Small intestine (tissue), 7 donors: ENCODE measurements around the gene MAST4. TPM values are rescaled to one million over a fixed set of nuclear protein-coding genes. Genes with fewer than 3 reads are reported as not detected.

Experiments used
- DNase-seq, 2 donors: peaks; one replicate each; pipeline versions ENCODE4 v3.0.0 to v3.0.0-alpha.2; 2013
- FAIRE-seq: peaks from 2 replicates; lab custom pipeline; 2012; peaks lifted over from hg19 to GRCh38; lab: Jason Lieb, UNC
- H3K27ac ChIP-seq, 3 donors: one replicate each; pipeline ENCODE4 v1.5.1; 2013; ENCODE audit warnings: low read length in 2 of 3, mild to moderate bottlenecking in 2 of 3, control low read depth in 1 of 3, inconsistent platforms in 1 of 3, low read depth in 1 of 3, moderate library complexity in 1 of 3
- H3K27me3 ChIP-seq, 3 donors: one replicate each; pipeline ENCODE4 v1.6.1; 2013; ENCODE audit warnings: low read length in 3 of 3, inconsistent platforms in 1 of 3; ENCODE audit not compliant: control insufficient read depth in 3 of 3, insufficient read depth in 3 of 3
- H3K36me3 ChIP-seq, 3 donors: one replicate each; pipeline ENCODE4 v1.6.1; 2013; ENCODE audit warnings: low read length in 3 of 3, inconsistent platforms in 1 of 3, low read depth in 1 of 3, mild to moderate bottlenecking in 1 of 3, moderate library complexity in 1 of 3; ENCODE audit not compliant: control insufficient read depth in 3 of 3, insufficient read depth in 2 of 3
- H3K4me1 ChIP-seq, 3 donors: one replicate each; pipeline ENCODE4 v1.6.1; 2013; ENCODE audit warnings: low read length in 2 of 3, inconsistent platforms in 1 of 3, low read depth in 1 of 3, mild to moderate bottlenecking in 1 of 3, moderate library complexity in 1 of 3; ENCODE audit not compliant: control insufficient read depth in 3 of 3, insufficient read depth in 2 of 3
- H3K4me3 ChIP-seq, 3 donors: one replicate each; pipeline ENCODE4 v1.5.1; 2013; ENCODE audit warnings: low read length in 3 of 3, control low read depth in 1 of 3, inconsistent platforms in 1 of 3, low read depth in 1 of 3, mild to moderate bottlenecking in 1 of 3, moderate library complexity in 1 of 3
- H3K9me3 ChIP-seq, 2 donors: one replicate each; pipeline ENCODE4 v1.6.1; 2013; ENCODE audit warnings: low read depth in 1 of 2, low read length in 1 of 2; ENCODE audit not compliant: control insufficient read depth in 2 of 2, insufficient read depth in 1 of 2
- WGBS, 3 donors: extraction: QIAGEN DNeasy Blood & Tissue Kit; methylation state at CpG; one replicate each; pipeline ENCODE4 v1.1.7; 2013; 5-methylcytosine and 5-hydroxymethylcytosine counted together
- polyA plus RNA-seq, 4 donors: library from polyadenylated mRNA; stranded (reverse) in 3 of 4; unstranded in 1 of 4; fragments of 200-250 nt in 3 of 4; fragments of 120-200 nt in 1 of 4; gene quantifications; one replicate each; pipeline versions ENCODE4 v1.2.1 to v1.2.3, GENCODE V29; 2013
- donor health status: healthy with polysubstance abuse.
- donor health status: control.
- donor health status: control.
- donor health status: Bipolar disorder and iron deficiency.
- donor health status: healthy.

MAST4 gene
- polyA plus RNA-seq, 4 donors = 3.0 to 16.4 (median 4.5) TPM

DNA sequence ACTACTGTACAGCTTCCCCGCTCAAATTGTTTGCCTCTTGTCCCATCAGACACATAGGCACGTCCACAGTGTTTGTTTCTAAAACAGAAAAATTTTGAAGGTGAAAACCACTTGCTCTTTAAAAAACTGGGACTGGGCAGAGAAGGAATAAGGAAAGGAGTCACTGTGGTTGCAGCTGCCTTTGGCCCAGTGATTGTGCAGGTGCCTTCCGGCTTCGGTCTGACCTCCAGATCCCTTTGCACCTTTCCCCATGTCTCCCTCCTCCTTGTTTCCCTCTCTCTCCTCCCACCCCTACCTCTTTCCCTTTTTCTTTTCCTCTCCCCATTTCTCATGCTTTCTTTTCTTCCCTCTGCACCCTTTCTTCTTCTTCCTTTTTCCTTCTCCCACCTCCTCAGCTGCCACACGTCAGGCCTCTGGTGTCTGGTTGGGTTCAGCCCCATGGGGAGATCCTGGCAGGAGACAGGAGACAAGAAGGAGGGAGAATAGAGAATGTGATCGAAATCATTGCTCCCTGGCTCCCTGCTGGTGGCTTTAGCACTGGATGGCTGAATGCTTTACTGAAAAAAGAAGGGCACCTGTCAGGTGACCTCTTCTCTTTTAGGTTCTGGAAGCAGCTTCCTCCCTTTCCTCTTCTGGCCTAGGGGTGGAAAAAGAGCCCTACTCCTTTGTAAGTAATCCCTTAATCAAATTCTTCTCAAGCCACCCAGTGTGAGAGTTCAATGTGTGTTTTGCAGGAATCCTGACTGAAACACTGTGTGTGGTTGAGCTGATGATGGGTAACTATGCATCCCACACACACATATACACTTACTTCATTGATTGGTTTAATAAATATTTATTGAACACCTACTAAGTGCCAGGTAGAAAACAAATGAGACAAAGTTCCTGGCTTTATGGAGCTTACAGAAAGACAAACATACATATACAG, 267.3 kb downstream of the MAST4 start:
- FAIRE-seq (no peak), DNase-seq (no peak)
- 79 to 86% (median 79%) methylated on average over 6 of the region's 6 CpGs for WGBS, 3 donors
- Histone ChIP-seq H3K4me3 (no peak overlapping the region), H3K9me3 (no peaks in the 10 kb centered on the region), H3K36me3 (no peaks in the 10 kb centered on the region), H3K4me1 (no peaks in the 10 kb centered on the region), H3K27me3 (no peaks in the 10 kb centered on the region), H3K27ac (no peak overlapping the region)

DNA sequence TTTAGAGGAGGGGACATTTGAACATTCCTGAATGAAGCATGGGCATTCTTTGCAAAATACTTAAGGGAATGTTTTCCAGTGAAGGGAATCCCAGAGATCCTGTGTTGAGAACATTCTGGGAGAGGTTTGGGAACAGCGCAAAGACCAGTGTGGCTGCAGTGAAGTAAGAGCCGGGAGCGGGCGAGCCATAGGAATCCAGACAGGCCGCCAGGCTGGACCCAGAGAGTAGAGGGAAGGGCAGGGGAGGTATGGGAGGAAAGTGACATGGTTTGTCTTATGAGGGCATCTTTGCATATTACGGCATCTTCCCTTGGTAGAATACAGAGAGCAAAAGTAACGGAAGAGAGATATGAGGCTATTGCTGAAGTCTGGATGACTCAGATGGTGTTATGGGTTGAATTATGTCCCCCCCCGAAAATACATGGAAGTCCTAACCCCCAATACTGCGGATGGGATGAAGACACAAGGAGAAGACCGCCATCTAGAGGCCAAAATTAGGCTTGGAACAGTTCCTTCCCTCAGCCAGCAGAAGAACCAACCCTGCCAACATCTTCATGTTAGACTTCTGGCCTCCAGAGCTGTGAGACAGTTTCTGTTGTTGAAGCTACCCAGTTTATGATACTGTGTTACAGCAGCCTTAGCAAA, 268.2 kb downstream of the MAST4 start:
- no peak overlapping the region for H3K27ac ChIP-seq
- no peaks in the 10 kb centered on the region for H3K9me3 ChIP-seq
- FAIRE-seq (no peak), DNase-seq (peak in 1 of 2 donors; percentile 5)
- WGBS, 3 donors = 72 to 78% (median 75%) methylated on average over 10 of the region's 10 CpGs
- no peaks in the 10 kb centered on the region for H3K4me1 ChIP-seq
- H3K27me3 ChIP-seq = no peaks in the 10 kb centered on the region
- H3K4me3 ChIP-seq = no peak overlapping the region
- no peaks in the 10 kb centered on the region for H3K36me3 ChIP-seq

DNA sequence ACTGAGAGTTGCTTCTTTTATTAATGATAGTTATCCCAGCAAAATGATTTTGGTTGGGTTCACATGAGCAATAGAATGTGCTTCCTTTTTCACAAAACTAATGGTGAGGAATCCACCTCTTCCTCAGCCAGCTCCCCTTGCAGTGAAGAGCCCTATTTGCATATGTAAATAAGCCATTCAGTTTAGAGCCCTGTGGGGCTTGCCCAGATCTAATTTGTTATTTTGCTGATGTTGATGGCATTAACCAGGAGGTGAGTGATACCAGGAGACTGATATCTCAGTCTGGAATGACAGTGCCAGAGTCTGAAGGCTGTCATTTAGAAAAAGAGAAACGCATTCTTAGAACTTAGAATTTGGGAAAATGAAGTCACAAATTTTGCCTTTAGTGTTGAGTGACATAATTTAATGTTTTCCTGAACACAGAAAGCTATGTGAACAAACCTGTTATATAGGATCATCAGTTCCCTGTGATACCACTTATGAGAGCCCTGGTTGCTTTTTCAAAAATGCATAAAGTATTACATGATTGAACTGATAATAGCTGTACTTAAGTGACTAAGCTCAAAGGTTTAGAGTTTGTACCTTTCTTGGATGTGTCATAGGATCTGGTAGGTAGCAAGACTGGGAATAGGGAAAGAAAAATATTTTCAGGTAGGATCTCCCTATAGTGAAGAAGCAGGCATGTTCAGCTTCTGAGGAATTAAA, 271.6 kb downstream of the MAST4 start:
- H3K4me1 ChIP-seq = no peaks in the 10 kb centered on the region
- H3K36me3 ChIP-seq = no peaks in the 10 kb centered on the region
- no peak overlapping the region for H3K27ac ChIP-seq
- no peak for FAIRE-seq
- H3K27me3 ChIP-seq = no peaks in the 10 kb centered on the region
- DNase-seq = no peak
- no peaks in the 10 kb centered on the region for H3K9me3 ChIP-seq
- 55 to 76% (median 75%) methylated on average over 1 of the region's 1 CpG for WGBS, 3 donors
- H3K4me3 ChIP-seq = no peak overlapping the region

DNA sequence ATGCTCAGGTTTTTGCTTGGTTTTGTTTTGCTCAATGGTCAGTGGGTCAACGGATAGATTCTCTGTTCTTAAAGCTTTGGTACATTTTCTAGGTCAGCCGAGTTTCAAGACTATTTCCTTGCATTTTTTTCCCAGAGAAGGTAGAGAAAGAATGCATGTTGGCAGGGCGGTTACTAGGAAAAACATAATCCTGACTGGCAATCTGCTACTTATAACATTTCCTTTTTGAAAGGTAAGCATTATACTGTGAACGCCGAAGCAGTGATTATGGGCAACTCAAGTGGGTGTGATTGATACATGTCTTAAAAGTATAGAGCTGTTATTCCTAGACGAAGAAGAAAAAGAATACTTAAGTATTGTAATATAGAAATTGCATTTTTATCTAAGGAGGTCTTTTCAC, 273.2 kb downstream of the MAST4 start:
- H3K36me3 ChIP-seq = no peaks in the 10 kb centered on the region
- no peak overlapping the region for H3K4me3 ChIP-seq
- FAIRE-seq (no peak), DNase-seq (no peak)
- H3K4me1 ChIP-seq = no peaks in the 10 kb centered on the region
- no peaks in the 10 kb centered on the region for H3K9me3 ChIP-seq
- H3K27ac ChIP-seq = no peak overlapping the region
- no peaks in the 10 kb centered on the region for H3K27me3 ChIP-seq
- WGBS, 3 donors = 88 to 89% (median 88%) methylated on average over 6 of the region's 6 CpGs

DNA sequence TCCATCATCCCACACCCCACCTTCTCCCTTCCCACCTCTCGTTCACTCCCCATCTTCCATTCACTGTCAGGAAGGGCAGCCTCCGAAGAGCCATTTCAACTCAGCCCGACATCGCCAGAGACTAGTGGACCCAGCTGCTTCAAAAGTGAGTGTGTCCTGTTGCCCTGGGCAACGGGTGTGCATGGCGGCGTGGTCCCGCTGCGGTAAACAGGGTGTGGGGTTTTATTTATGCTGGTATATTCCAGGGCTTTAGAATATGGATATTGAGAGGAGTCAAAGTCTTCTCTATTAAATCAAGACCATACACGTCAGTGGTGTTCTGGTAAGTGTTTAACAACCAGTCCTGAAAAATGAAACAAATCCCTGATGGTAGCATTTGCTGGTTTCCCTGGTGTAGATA, 274.5 kb downstream of the MAST4 start:
- no peaks in the 10 kb centered on the region for H3K36me3 ChIP-seq
- H3K4me3 ChIP-seq = no peak overlapping the region
- H3K27ac ChIP-seq = no peak overlapping the region
- H3K27me3 ChIP-seq = no peaks in the 10 kb centered on the region
- DNase-seq (no peak), FAIRE-seq (no peak)
- WGBS, 3 donors = 93 to 95% (median 94%) methylated on average over 10 of the region's 10 CpGs
- H3K9me3 ChIP-seq = no peaks in the 10 kb centered on the region
- no peaks in the 10 kb centered on the region for H3K4me1 ChIP-seq

DNA sequence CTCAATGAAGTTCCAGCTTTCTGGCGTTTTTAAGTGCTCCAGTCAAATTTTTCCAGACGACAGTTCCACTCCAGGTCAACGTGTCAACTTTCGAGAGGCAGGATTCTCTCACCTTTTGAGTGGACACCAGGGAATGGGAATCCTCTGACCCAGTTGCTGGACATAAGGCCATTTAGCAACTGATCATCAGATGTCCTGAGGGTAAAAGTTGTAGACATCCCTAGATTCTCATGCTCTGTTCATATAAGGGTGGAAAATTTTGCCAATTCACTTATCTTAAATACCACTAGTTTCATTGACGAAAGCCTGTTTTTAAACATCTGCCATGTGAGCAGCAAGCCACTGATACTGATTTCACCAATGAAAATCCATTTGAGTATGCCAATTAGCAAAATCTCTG, 275.5 kb downstream of the MAST4 start:
- 92 to 95% (median 93%) methylated on average over 5 of the region's 5 CpGs for WGBS, 3 donors
- DNase-seq = no peak
- Histone ChIP-seq H3K4me1 (no peaks in the 10 kb centered on the region), H3K36me3 (no peaks in the 10 kb centered on the region), H3K27me3 (no peaks in the 10 kb centered on the region), H3K27ac (no peak overlapping the region), H3K9me3 (no peaks in the 10 kb centered on the region), H3K4me3 (no peak overlapping the region)
- no peak for FAIRE-seq

DNA sequence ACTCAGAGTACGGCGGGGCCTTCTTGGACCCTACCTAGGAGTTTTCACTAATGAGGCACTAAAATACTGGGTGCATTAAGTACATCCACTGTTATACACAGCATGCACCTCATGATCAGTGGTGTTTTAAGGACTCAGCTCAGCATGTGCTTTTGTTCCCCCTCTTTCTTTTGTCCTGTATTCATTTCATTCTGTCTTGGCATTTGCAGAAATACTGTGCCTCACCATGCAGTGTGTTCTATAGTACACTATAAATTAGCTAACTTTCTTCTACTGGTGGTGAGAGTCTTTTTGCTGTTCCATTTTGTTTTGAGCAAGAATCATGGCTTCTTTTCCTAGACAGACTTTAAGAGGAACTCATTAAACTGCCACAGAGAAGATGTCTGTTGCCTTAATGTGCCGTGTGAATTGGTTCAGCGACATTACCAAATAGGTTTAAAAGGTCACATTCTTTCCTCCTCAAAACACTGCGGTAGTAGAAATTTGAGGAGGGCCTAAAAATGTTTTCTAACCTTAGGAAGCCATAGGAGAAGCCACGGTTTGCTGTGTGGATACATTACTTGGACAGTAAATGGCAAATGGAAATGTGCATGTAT, 276.6 kb downstream of the MAST4 start:
- Histone ChIP-seq H3K36me3 (no peaks in the 10 kb centered on the region), H3K4me3 (no peak overlapping the region), H3K27me3 (no peaks in the 10 kb centered on the region), H3K9me3 (no peaks in the 10 kb centered on the region), H3K4me1 (no peaks in the 10 kb centered on the region), H3K27ac (no peak overlapping the region)
- FAIRE-seq (no peak), DNase-seq (no peak)
- 91 to 93% (median 93%) methylated on average over 6 of the region's 6 CpGs for WGBS, 3 donors

DNA sequence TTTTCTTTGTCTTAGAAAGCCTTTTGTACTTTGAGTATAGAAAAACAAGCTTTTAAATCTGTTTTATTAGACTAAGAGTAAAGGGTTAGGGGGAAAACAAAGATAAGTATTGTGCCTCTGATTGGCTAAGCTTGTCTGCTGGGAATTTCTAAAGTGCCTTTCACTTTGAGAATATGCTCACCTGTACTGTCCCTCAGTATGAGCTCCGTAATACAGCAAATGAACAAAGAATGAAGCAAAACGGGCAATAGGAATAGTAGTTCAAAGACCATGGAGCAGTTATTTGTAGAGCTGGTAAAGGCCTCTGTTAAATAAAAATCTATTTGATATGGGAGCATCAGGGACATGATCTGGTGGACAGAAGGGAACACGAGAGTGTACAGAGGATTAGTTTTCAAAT, 277.8 kb downstream of the MAST4 start:
- H3K27ac ChIP-seq = no peak overlapping the region
- 58 to 69% (median 59%) methylated on average over 3 of the region's 3 CpGs for WGBS, 3 donors

More for the DNA sequence above, 277.8 kb downstream of the MAST4 start:
- Histone ChIP-seq H3K4me3 (no peak overlapping the region), H3K27me3 (no peaks in the 10 kb centered on the region), H3K9me3 (no peaks in the 10 kb centered on the region), H3K4me1 (no peaks in the 10 kb centered on the region), H3K36me3 (no peaks in the 10 kb centered on the region)
- no peak for FAIRE-seq
- peak in 1 of 2 donors; percentile 18 for DNase-seq
